Measurements from ENCODE around the gene GPR32.
"Not testable (repeated sequence)": the region's sequence is repeated elsewhere in the genome, so short reads cannot be mapped to it uniquely, and the experiment has no call there.

Gene GPR32

DNA sequence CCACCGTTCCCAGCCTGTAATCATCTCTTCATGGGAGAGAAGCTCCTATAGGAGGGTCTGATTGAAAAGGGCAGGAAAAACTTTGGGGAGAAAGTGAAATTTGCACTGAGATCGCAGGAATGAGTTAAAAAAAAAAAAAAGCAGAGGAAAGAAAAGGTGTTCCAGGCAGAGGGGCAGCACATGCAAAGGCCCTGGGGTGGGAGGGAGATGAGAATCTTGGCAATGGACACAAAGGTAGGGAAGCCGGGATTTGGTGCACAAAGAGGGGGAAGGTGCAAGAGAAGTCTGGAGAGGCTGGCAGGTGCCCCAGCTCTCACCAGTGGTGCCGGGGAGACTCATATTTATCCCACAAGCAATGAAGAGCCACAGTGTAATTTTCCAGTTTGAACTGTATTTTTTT lies 16.4 kb upstream of the GPR32 start:
- DNase-seq, result no peak
- no peak overlapping the region for H3K4me3 ChIP-seq (ENCODE audit: low read depth, low read length)
- H3K36me3 ChIP-seq, result no peaks in the 10 kb centered on the region
- H3K27ac ChIP-seq, result no peak overlapping the region
- H3K27me3 ChIP-seq (ENCODE audit: insufficient read depth, low read depth, severe bottlenecking), result peaks cover 4% of the 10 kb centered on the region
- no peak for TF ChIP-seq CTCF (IDR thresholded peaks at IDR 0.05; ENCODE audit: low read depth, low read length)
- H3K9me3 ChIP-seq (ENCODE audit: severe bottlenecking), result no peaks in the 10 kb centered on the region

- not testable (repeated sequence) for H3K36me3 ChIP-seq; H3K27me3 ChIP-seq (ENCODE audit: insufficient read depth, low read depth, severe bottlenecking); H3K27ac ChIP-seq; H3K4me3 ChIP-seq (ENCODE audit: low read depth, low read length); DNase-seq; H3K9me3 ChIP-seq (ENCODE audit: severe bottlenecking)
Measured at GRCh38 chr19:50756244-50756643, 14.0 kb upstream of the GPR32 start.

DNA sequence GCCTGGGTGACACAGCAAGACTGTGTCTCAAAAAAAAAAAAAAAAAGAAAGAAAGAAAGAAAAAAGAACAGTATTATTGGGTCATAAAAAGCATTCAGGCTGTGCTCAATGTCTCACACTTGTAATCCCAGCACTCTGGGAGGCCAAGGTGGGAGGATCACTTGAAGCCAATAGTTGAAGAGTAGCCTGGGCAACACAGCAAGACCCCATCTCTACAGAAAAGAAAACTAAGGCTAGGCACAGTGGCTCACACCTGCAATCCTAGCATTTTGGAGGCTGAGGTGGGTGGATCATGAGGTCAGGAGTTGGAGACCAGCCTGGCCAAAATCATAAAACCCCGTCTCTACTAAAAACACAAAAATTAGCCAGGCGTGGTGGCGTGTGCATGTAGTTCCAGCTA lies 12.6 kb upstream of the GPR32 start:
- H3K9me3 ChIP-seq (ENCODE audit: severe bottlenecking); H3K27me3 ChIP-seq (ENCODE audit: insufficient read depth, low read depth, severe bottlenecking); H3K4me3 ChIP-seq (ENCODE audit: low read depth, low read length); H3K27ac ChIP-seq; H3K36me3 ChIP-seq; DNase-seq: not testable (repeated sequence)

GRCh38 chr19:50759076-50759475 lies 11.2 kb upstream of the GPR32 start:
- H3K36me3 ChIP-seq; H3K27me3 ChIP-seq (ENCODE audit: insufficient read depth, low read depth, severe bottlenecking); DNase-seq; H3K4me3 ChIP-seq (ENCODE audit: low read depth, low read length); H3K27ac ChIP-seq; H3K9me3 ChIP-seq (ENCODE audit: severe bottlenecking): not testable (repeated sequence)

DNA sequence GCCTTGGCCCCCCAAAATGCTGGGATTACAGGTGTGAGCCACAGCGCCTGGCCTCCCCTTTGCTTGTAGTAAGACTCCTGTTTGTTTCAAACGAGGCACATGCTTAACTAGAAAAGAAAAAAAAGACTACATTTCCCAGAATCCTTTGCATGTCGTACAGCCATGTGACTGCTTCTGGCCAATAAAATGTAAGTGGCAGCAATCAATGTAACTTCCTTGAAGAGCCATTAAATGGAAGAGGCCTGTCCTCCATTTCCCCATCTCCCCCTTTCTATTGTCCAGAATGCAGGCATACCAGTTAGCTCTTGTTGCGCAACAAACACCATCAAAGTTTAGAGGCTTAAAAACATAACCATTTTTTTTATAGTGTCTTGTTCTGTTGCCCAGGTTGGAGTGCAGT lies 10.4 kb upstream of the GPR32 start:
- no peak for TF ChIP-seq CTCF (IDR thresholded peaks at IDR 0.05; ENCODE audit: low read depth, low read length)
- DNase-seq, result no peak
- Histone ChIP-seq H3K36me3 (no peaks in the 10 kb centered on the region), H3K9me3 (ENCODE audit: severe bottlenecking) (peaks cover 4% of the 10 kb centered on the region), H3K4me3 (ENCODE audit: low read depth, low read length) (no peak overlapping the region), H3K27me3 (ENCODE audit: insufficient read depth, low read depth, severe bottlenecking) (peaks cover 4% of the 10 kb centered on the region), H3K27ac (no peak overlapping the region)

DNA sequence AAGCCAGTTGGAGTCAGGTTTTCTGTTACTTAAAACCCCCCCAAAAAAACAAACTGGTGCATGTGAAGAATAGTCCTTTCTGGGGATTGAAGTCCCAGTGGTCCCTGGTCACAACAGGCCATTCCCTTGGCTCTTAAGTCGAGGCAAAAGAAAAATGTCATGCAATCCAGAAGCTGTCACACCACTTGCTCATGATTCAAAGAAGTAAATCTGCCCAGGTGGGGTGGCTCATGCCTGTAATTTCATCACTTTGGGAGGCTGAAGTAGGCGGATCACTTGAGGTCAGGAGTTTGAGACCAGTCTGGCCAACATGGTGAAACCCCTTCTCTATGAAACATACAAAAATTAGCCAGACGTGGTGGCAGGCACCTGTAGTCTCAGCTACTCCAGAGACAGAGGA lies 8.8 kb upstream of the GPR32 start:
- H3K9me3 ChIP-seq (ENCODE audit: severe bottlenecking); H3K27me3 ChIP-seq (ENCODE audit: insufficient read depth, low read depth, severe bottlenecking); H3K36me3 ChIP-seq; H3K4me3 ChIP-seq (ENCODE audit: low read depth, low read length); H3K27ac ChIP-seq; DNase-seq: not testable (repeated sequence)

DNA sequence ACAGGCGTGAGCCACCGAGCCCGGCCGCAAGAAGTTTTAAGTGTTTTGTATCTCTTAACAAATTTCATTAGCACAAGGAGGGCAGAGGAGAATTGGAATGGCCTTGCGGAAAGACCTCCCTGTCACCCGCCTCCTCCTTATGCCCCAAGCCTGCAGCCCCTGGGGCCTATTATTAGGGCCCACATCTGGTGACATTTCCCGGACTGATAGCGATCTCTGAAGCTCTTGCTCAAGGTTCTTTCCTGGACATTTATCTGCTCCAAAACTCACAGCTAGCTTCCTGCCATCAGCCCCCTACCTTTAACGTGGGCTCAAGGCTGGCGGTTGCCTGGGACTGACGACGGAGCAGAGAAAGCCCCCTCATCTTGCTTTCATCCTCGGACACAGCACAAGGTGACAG lies 6.7 kb upstream of the GPR32 start:
- not testable (repeated sequence) for H3K4me3 ChIP-seq (ENCODE audit: low read depth, low read length); H3K9me3 ChIP-seq (ENCODE audit: severe bottlenecking); H3K27ac ChIP-seq; DNase-seq; H3K36me3 ChIP-seq; H3K27me3 ChIP-seq (ENCODE audit: insufficient read depth, low read depth, severe bottlenecking)

DNA sequence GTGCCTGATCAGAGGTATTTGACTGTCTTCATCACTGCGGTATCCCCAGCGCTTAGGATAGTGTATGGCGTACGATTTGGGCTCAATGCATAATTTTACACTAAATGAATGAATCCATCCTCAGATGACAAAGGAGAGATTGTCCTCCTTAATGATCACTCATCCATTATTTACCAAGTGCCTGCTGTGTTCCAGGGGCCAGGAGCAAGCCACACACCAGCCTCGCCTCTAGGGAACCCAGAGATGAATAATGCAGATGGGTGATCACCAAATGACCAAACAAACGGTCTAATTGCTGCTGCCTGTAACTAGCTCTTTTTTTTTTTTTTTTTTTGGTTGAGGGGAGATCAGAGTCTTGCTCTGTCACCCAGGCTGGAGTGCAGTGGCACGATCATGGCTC lies 5.9 kb upstream of the GPR32 start:
- H3K9me3 ChIP-seq (ENCODE audit: severe bottlenecking), result peaks cover 4% of the 10 kb centered on the region
- H3K27ac ChIP-seq, result no peak overlapping the region
- no peaks in the 10 kb centered on the region for H3K36me3 ChIP-seq
- no peak for DNase-seq
- H3K4me3 ChIP-seq (ENCODE audit: low read depth, low read length), result no peak overlapping the region
- no peak for TF ChIP-seq CTCF (IDR thresholded peaks at IDR 0.05; ENCODE audit: low read depth, low read length)
- H3K27me3 ChIP-seq (ENCODE audit: insufficient read depth, low read depth, severe bottlenecking), result no peaks in the 10 kb centered on the region

- not testable (repeated sequence) for H3K9me3 ChIP-seq (ENCODE audit: severe bottlenecking); H3K27me3 ChIP-seq (ENCODE audit: insufficient read depth, low read depth, severe bottlenecking); DNase-seq; H3K36me3 ChIP-seq; H3K4me3 ChIP-seq (ENCODE audit: low read depth, low read length); H3K27ac ChIP-seq
Measured at GRCh38 chr19:50766746-50767145, 3.5 kb upstream of the GPR32 start.

GRCh38 chr19:50767263-50767662 lies 3.0 kb upstream of the GPR32 start:
- H3K9me3 ChIP-seq (ENCODE audit: severe bottlenecking); H3K27me3 ChIP-seq (ENCODE audit: insufficient read depth, low read depth, severe bottlenecking); H3K27ac ChIP-seq; H3K36me3 ChIP-seq; DNase-seq; H3K4me3 ChIP-seq (ENCODE audit: low read depth, low read length): not testable (repeated sequence)

Data from WERI-Rb-1 (cell line).